HepG2 (cell line): Measurements from ENCODE around the gene ARHGEF40. TPM values are rescaled to one million over a fixed set of nuclear protein-coding genes. Genes with fewer than 3 reads are reported as not detected.

Experiments used
- ATAC-seq: fragments of 200-7000 bp; cut with Tn5 transposase; 3 replicates; pipeline ENCODE4 v1.9.1; 2020; ENCODE audit warnings: mild to moderate bottlenecking, moderate library complexity
- BruUV-seq: library from RNA; stranded (reverse); fragments of 400-500 nt; replicated peaks from 2 replicates; lab custom pipeline; 2021; lab: Mats Ljungman, UMichigan
- CTCF ChIA-PET: fragments of 300-600 bp; formaldehyde crosslinking; extraction: SDS; loops from one replicate; lab custom pipeline; 2021; ENCODE audit warnings: low total read pairs, inconsistent platforms, low intra/inter-chr PET ratio; lab: Yijun Ruan, JAX
- POLR2A ChIA-PET: fragments of 350-600 bp; sonication (Branson Sonifier 250); formaldehyde crosslinking; loops from one replicate; lab custom pipeline; 2020; ENCODE audit warnings: antibody characterized with exemption, inconsistent platforms; lab: Yijun Ruan, JAX
- DNase-seq: peaks from one replicate; pipeline ENCODE4 v3.0.0-alpha.2; 2015; ENCODE audit warnings: low spot score
- FAIRE-seq: peaks from 3 replicates; lab custom pipeline; 2011; peaks lifted over from hg19 to GRCh38; lab: Jason Lieb, UNC
- H2AFZ ChIP-seq: one replicate; pipeline ENCODE4 v1.6.1; 2011; ENCODE audit warnings: low read length, inconsistent platforms
- H3K27ac ChIP-seq: fragments of 300-600 bp; 3 replicates; pipeline ENCODE4 v1.8.0; 2011; ENCODE audit warnings: mixed run types, mild to moderate bottlenecking, mixed read lengths, low read length, inconsistent platforms; ENCODE audit not compliant: insufficient read depth; ENCODE audit errors: extremely low read length
- H3K27me3 ChIP-seq, 2 experiments: fragments of 200-600 bp in 1 of 2; 2 replicates in 1 of 2; 3 replicates in 1 of 2; pipeline versions ENCODE4 v1.6.0 to v1.8.0; 2011; ENCODE audit warnings: low read length in 2 of 2, mild to moderate bottlenecking in 2 of 2, moderate library complexity in 2 of 2, inconsistent platforms in 1 of 2; ENCODE audit not compliant: insufficient read depth in 2 of 2, control insufficient read depth in 1 of 2
- H3K36me3 ChIP-seq, 2 experiments: fragments of 200-600 bp in 1 of 2; replicated peaks in 1 of 2; 2 replicates in 1 of 2; 3 replicates in 1 of 2; pipeline versions ENCODE4 v1.5.1 to v1.8.0; 2011; ENCODE audit warnings: low read length in 2 of 2, inconsistent platforms in 1 of 2; ENCODE audit not compliant: insufficient read depth in 2 of 2, control insufficient read depth in 1 of 2
- H3K4me1 ChIP-seq: 2 replicates; pipeline ENCODE4 v1.5.1; 2012; ENCODE audit warnings: low read length, inconsistent platforms; ENCODE audit not compliant: insufficient read depth
- H3K4me2 ChIP-seq: 2 replicates; pipeline ENCODE4 v1.6.0; 2011; ENCODE audit warnings: low read depth, low read length, inconsistent platforms
- H3K4me3 ChIP-seq, 3 experiments: fragments of 200-600 bp in 1 of 3; sonication (generic), shearing (Covaris generic) in 1 of 3; replicated peaks in 1 of 3; 2 replicates each; pipeline ENCODE4 v1.5.1; 2011 to 2016; ENCODE audit warnings: low read length in 3 of 3, inconsistent platforms in 2 of 3, low read depth in 2 of 3, mild to moderate bottlenecking in 2 of 3, control low read depth in 1 of 3, mixed read lengths in 1 of 3; ENCODE audit not compliant: insufficient read depth in 1 of 3
- H3K79me2 ChIP-seq: one replicate; pipeline ENCODE4 v1.6.1; 2011; ENCODE audit warnings: low read length, inconsistent platforms; ENCODE audit not compliant: insufficient read depth
- H3K9ac ChIP-seq: 2 replicates; pipeline ENCODE4 v1.6.0; 2011; ENCODE audit warnings: mild to moderate bottlenecking, low read depth, low read length, inconsistent platforms; ENCODE audit not compliant: insufficient read depth
- H3K9me3 ChIP-seq: 2 replicates; pipeline ENCODE4 v1.5.1; 2012; ENCODE audit warnings: mild to moderate bottlenecking, low read length
- H4K20me1 ChIP-seq: 2 replicates; pipeline ENCODE4 v1.6.0; 2011; ENCODE audit warnings: inconsistent platforms, mild to moderate bottlenecking, low read length, moderate library complexity; ENCODE audit not compliant: insufficient read depth
- ARNT2 ChIP-seq: sonication (generic); formaldehyde crosslinking; IDR thresholded peaks from 2 replicates; pipeline ENCODE4 v1.8.0; 2022; ENCODE audit warnings: mild to moderate bottlenecking, low read depth, missing genetic modification reagents, moderate library complexity
- CCDC6 ChIP-seq: sonication (generic); formaldehyde crosslinking; IDR thresholded peaks from 2 replicates; pipeline ENCODE4 v1.8.1; 2022; ENCODE audit warnings: mild to moderate bottlenecking, missing genetic modification reagents, moderate library complexity
- CEBPG ChIP-seq: IDR thresholded peaks from 2 replicates; pipeline ENCODE4 v1.6.1; 2016
- EP300 ChIP-seq, 3 experiments: sonication (generic) in 1 of 3; formaldehyde crosslinking in 1 of 3; IDR thresholded peaks; 2 replicates each; pipeline versions ENCODE4 v1.5.1 to v1.6.1; 2011 to 2020; ENCODE audit warnings: low read depth in 2 of 3, low read length in 2 of 3, borderline replicate concordance in 1 of 3, improper control_type of control experiment in 1 of 3, mild to moderate bottlenecking in 1 of 3, missing genetic modification reagents in 1 of 3, moderate library complexity in 1 of 3
- NCOA1 ChIP-seq: sonication (generic); formaldehyde crosslinking; IDR thresholded peaks from 2 replicates; pipeline ENCODE4 v1.9.0; 2021; ENCODE audit warnings: missing genetic modification reagents
- PHF20 ChIP-seq: sonication (generic); formaldehyde crosslinking; IDR thresholded peaks from 2 replicates; pipeline ENCODE4 v1.5.0; 2020; ENCODE audit warnings: mild to moderate bottlenecking, missing genetic modification reagents
- RARA ChIP-seq: IDR thresholded peaks from 2 replicates; pipeline ENCODE4 v1.6.1; 2016; ENCODE audit warnings: missing genetic modification reagents, missing compliant biosample characterization
- ZNF17 ChIP-seq: sonication (generic); formaldehyde crosslinking; IDR thresholded peaks from 2 replicates; pipeline ENCODE4 v1.5.0; 2020; ENCODE audit warnings: mild to moderate bottlenecking, missing genetic modification reagents
- ZNF724P ChIP-seq: sonication (generic); formaldehyde crosslinking; IDR thresholded peaks from 2 replicates; pipeline ENCODE4 v1.8.0; 2022; ENCODE audit warnings: missing genetic modification reagents, borderline replicate concordance
- ZSCAN9 ChIP-seq: IDR thresholded peaks from 2 replicates; pipeline ENCODE4 v1.6.1; 2016; ENCODE audit warnings: borderline replicate concordance
- WGBS: methylation state at CpG from one replicate; pipeline ENCODE4 v1.1.6; 2017; ENCODE audit warnings: low lambda C conversion rate; 5-methylcytosine and 5-hydroxymethylcytosine counted together
- in situ Hi-C: cut with HindIII; loops from 2 replicates; pipeline ENCODE4 v1.10.0; 2017; ENCODE audit warnings: low pct_unique_long_range_greater_than_20kb; ENCODE audit not compliant: extremely low pct_ligation_motif_present
- intact Hi-C: fragments of 100-400 bp; cut with micrococcal nuclease; formaldehyde crosslinking; loops from one replicate; pipeline ENCODE4 v1.10.0; 2022; ENCODE audit not compliant: unreplicated experiment
- polyA plus RNA-seq, 8 experiments: library from polyadenylated mRNA; depleted of rRNA in 3 of 8; stranded (reverse) in 7 of 8; unstranded in 1 of 8; fragments of >200 nt; fragmentation: Illumina TruSeq in 4 of 8; extraction: Trizol in 4 of 8; gene quantifications; 2 replicates each; pipeline versions ENCODE4 v1.2.1 to v1.2.3, GENCODE V29; 2011 to 2016; ENCODE audit warnings: low read depth in 4 of 8, missing spikeins in 1 of 8, mixed read lengths in 1 of 8; ENCODE audit not compliant: insufficient read depth in 1 of 8
- total RNA-seq, 5 experiments: library from RNA; depleted of rRNA; stranded (reverse); fragments of >200 nt; fragmentation: Illumina TruSeq; extraction: Trizol; gene quantifications; 2 replicates each; pipeline ENCODE4 v1.2.3, GENCODE V29; 2016; ENCODE audit warnings: low read depth in 1 of 5
- TF ChIP-seq, protein P1 (sequence below): sonication (generic); formaldehyde crosslinking; IDR thresholded peaks from 2 replicates; pipeline ENCODE4 v1.4.0; 2020; ENCODE audit warnings: missing genetic modification reagents, mild to moderate bottlenecking, borderline replicate concordance
- TF ChIP-seq, protein P2 (sequence below): sonication (generic); formaldehyde crosslinking; IDR thresholded peaks from 2 replicates; pipeline ENCODE4 v1.4.0; 2020; ENCODE audit warnings: mild to moderate bottlenecking, missing genetic modification reagents, borderline replicate concordance

Gene ARHGEF40
- total and polyA plus RNA-seq, 2 of the 13 experiments (the other 11 are each of a cell fraction or from before 2014, with no cell fraction given) = 28.1 to 78.1 TPM

DNA sequence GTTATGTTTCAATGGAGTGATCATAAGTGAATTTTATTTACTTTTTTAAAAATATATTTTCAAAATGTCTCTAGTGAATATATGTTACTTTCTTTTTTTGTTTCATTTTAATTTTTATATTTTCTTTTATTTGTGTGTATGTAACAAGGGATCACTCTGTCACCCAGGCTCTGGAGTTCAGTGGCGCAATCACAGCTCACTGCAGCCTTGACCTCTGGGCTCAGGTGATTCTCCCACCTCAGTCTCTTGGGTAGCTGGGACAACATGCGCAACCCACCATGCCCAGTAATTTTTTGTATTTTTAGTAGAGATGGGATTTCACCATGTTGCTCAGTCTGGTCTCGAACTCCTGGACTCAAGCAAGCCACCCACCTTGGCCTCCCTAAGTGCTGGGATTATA is 48.8 kb downstream of the ARHGEF40 start (continued):
- TF ChIP-seq EP300 (IDR thresholded peaks at IDR 0.05; ENCODE audit: low read depth in 2 of 2, low read length in 2 of 2) = no peak
- TF ChIP-seq EP300 (CRISPR knock-in tag; IDR thresholded peaks at IDR 0.05; ENCODE audit: borderline replicate concordance) = no peak
- no peak for TF ChIP-seq CCDC6 (CRISPR knock-in tag)
- no peak for TF ChIP-seq ZSCAN9
- no peak for TF ChIP-seq ZNF724P
- TF ChIP-seq, protein P1, sequence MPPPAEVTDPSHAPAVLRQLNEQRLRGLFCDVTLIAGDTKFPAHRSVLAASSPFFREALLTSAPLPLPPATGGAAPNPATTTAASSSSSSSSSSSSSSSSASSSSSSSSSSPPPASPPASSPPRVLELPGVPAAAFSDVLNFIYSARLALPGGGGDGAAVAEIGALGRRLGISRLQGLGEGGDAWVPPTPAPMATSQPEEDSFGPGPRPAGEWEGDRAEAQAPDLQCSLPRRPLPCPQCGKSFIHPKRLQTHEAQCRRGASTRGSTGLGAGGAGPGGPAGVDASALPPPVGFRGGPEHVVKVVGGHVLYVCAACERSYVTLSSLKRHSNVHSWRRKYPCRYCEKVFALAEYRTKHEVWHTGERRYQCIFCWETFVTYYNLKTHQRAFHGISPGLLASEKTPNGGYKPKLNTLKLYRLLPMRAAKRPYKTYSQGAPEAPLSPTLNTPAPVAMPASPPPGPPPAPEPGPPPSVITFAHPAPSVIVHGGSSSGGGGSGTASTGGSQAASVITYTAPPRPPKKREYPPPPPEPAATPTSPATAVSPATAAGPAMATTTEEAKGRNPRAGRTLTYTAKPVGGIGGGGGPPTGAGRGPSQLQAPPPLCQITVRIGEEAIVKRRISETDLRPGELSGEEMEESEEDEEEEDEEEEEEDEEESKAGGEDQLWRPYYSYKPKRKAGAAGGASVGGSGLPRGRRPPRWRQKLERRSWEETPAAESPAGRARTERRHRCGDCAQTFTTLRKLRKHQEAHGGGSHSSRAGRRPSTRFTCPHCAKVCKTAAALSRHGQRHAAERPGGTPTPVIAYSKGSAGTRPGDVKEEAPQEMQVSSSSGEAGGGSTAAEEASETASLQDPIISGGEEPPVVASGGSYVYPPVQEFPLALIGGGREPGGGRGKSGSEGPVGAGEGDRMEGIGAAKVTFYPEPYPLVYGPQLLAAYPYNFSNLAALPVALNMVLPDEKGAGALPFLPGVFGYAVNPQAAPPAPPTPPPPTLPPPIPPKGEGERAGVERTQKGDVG (CRISPR knock-in tag) = no peak
- no peak for TF ChIP-seq NCOA1 (CRISPR knock-in tag)
- TF ChIP-seq, all 625 proteins: peak for 17

DNA sequence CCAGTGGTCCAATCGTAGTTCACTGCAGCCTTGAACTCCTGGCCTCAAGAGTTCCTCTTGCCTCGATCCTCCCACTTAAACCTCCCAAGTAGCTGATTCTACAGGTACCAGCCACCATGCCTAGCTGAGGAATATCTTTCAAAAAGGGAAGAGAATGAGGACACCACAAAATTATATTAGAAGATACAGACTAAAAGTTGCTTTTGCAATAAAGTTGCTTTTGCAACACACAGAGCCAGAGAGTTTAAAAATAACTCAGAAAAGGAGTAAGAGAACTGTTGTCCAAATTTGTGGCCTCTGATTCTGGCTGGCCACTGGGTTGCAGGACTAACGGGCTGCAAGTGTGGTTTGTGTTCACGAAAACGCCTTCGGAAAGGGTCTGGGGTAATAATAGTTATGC is 50.6 kb downstream of the ARHGEF40 start:
- Histone ChIP-seq H3K27me3 (no peaks in the 10 kb centered on the region), H2AFZ (no peak overlapping the region), H3K27ac (no peak overlapping the region), H3K9me3 (no peaks in the 10 kb centered on the region), H3K36me3 (no peaks in the 10 kb centered on the region), H4K20me1 (no peaks in the 10 kb centered on the region), H3K4me2 (no peak overlapping the region), H3K4me1 (peaks cover 12% of the 10 kb centered on the region; the same call in 1 of the 2 replicates), H3K4me3 (no peak overlapping the region), H3K9ac (no peak overlapping the region), H3K79me2 (no peaks in the 10 kb centered on the region)
- FAIRE-seq (no peak), ATAC-seq (no peak), DNase-seq (no peak)
- no TSS peak for BruUV-seq
- ChIA-PET POLR2A (no interaction called here), CTCF (no interaction called here)
- in situ Hi-C loops = no loop called here
- intact Hi-C loops = no loop called here
- 37% methylated on average over 6 of the region's 6 CpGs for WGBS
- TF ChIP-seq ZNF17 (CRISPR knock-in tag) = no peak
- TF ChIP-seq RARA (CRISPR knock-in tag) = 0 out of 2 replicates have a peak, but pooled peaks have one; percentile 21
- TF ChIP-seq, protein P2, sequence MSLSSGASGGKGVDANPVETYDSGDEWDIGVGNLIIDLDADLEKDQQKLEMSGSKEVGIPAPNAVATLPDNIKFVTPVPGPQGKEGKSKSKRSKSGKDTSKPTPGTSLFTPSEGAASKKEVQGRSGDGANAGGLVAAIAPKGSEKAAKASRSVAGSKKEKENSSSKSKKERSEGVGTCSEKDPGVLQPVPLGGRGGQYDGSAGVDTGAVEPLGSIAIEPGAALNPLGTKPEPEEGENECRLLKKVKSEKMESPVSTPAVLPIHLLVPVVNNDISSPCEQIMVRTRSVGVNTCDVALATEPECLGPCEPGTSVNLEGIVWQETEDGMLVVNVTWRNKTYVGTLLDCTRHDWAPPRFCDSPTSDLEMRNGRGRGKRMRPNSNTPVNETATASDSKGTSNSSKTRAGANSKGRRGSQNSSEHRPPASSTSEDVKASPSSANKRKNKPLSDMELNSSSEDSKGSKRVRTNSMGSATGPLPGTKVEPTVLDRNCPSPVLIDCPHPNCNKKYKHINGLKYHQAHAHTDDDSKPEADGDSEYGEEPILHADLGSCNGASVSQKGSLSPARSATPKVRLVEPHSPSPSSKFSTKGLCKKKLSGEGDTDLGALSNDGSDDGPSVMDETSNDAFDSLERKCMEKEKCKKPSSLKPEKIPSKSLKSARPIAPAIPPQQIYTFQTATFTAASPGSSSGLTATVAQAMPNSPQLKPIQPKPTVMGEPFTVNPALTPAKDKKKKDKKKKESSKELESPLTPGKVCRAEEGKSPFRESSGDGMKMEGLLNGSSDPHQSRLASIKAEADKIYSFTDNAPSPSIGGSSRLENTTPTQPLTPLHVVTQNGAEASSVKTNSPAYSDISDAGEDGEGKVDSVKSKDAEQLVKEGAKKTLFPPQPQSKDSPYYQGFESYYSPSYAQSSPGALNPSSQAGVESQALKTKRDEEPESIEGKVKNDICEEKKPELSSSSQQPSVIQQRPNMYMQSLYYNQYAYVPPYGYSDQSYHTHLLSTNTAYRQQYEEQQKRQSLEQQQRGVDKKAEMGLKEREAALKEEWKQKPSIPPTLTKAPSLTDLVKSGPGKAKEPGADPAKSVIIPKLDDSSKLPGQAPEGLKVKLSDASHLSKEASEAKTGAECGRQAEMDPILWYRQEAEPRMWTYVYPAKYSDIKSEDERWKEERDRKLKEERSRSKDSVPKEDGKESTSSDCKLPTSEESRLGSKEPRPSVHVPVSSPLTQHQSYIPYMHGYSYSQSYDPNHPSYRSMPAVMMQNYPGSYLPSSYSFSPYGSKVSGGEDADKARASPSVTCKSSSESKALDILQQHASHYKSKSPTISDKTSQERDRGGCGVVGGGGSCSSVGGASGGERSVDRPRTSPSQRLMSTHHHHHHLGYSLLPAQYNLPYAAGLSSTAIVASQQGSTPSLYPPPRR = no peak
- TF ChIP-seq CEBPG (CRISPR knock-in tag) = no peak
- no peak for TF ChIP-seq ARNT2 (CRISPR knock-in tag)
- TF ChIP-seq PHF20 = no peak
- TF ChIP-seq, all 625 proteins: peak for 1
